Subcutaneous adipose tissue (tissue), 4 donors: ENCODE results near the gene TSSK3. TPM values are rescaled to one million over a fixed set of nuclear protein-coding genes. Genes with fewer than 3 reads are reported as not detected.

Experiments
- CTCF ChIP-seq: fragments of 450-650 bp; IDR thresholded peaks from one replicate; pipeline ENCODE4 v1.5.1; 2016; ENCODE audit warnings: low read depth, mild to moderate bottlenecking, control low read depth, antibody characterized with exemption, moderate library complexity
- total RNA-seq, 4 donors: library from RNA; depleted of rRNA; stranded (reverse); fragments of >200 nt; gene quantifications; one replicate each; pipeline ENCODE4 v1.1.0, GENCODE V29; 2016

TSSK3 gene
- total RNA-seq, 4 donors from 2014 or later: 0.51 to 2.9 (median 1.1) TPM; not detected in 1

GRCh38 chr1:32330558-32331151 is 31.7 kb upstream of the TSSK3 start:
- no peak for TF ChIP-seq CTCF

- no peak for TF ChIP-seq CTCF
These were observed 30.8 kb upstream of the TSSK3 start for GRCh38 chr1:32331549-32331948.

GRCh38 chr1:32332290-32333079 is 29.9 kb upstream of the TSSK3 start:
- no peak for TF ChIP-seq CTCF

GRCh38 chr1:32333251-32333963 is 28.9 kb upstream of the TSSK3 start:
- no peak for TF ChIP-seq CTCF

GRCh38 chr1:32334274-32334861 is 28.0 kb upstream of the TSSK3 start:
- TF ChIP-seq CTCF: no peak

GRCh38 chr1:32334864-32335534 is 27.3 kb upstream of the TSSK3 start:
- TF ChIP-seq CTCF: no peak
